Fibroblast of peridontal ligament (primary cell): ENCODE measurements around the gene IL1RAPL1.

Experiments used
- DNase-seq: peaks from one replicate; pipeline ENCODE4 v3.0.0-alpha.2; 2010; ENCODE audit errors: extremely low read depth

The IL1RAPL1 gene

DNA sequence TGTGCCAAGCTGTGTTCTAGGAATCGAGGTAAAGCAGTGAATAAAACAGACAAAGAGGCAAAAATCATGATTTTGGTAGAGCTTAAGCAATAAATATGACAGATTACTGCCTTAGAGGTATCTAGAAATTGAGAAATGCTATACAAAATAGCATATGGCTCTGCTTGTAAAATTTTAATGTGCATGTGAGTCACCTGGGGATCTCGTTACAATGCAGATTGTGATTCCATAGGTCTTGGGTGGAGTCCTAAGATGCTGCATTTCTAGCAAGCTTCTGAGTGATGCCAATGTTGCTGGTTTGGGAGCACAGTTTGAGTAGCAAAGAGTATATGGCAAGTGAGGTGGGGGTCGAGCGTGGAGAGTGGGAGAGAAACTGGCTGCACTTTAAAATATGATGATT, 930.9 kb downstream of the IL1RAPL1 start:
- no peak for DNase-seq

DNA sequence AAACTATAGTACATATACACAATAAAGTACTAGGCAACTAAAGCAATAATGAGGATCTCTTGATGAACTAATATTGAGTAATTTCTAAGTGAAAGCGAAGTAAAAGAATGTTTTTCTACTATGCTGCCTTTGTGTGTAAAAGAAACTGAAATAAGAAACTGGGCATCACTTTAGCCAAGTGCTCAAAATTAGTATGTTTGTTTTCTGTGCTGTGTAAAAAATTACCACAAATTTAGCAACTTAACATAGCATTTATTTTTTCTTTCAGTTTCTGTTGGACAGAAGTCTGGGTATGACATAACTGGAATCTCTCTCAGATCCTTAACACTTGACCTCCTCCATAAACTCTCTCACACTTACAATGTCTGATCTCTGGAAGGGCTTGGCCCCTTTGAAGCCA, 941.0 kb downstream of the IL1RAPL1 start:
- peak; percentile 9 for DNase-seq

DNA sequence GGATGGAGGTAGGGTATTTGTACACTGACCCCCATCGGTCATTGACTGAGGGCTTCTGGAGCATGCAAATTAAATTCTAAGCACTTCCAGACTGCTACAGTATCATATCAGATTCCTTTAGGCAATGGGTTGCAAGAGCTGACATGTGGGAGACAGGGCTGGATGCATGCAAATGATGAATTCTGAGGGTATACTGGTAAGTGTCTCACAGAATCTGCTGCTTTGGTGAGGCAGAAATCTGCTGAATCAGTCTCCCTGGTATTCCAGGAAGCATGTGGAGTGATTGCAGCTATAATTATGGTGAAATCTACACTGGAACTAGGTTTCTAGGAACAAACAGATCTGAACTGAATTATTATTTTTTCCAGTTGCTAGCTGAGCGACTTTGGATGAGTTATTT, 943.3 kb downstream of the IL1RAPL1 start:
- DNase-seq: peak; percentile 81

DNA sequence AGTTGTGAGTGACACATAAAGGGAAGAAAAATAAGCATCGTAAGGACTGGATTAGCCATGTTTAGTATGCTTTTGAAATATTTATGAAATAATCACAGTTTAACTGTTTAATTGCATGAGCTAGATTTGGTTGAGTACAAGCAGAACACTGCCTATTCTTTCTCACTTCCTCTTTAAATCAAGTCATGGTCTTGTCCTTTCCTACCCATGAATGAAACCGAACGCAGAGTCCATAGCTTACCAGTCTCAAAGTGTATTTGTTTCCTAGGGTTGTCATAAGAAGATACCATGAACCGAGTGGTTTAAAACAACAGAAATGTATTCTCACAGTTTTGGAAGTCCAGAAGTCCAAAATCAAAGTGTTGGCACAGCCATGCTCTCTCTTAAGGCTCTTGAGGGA, 944.1 kb downstream of the IL1RAPL1 start:
- no peak for DNase-seq

DNA sequence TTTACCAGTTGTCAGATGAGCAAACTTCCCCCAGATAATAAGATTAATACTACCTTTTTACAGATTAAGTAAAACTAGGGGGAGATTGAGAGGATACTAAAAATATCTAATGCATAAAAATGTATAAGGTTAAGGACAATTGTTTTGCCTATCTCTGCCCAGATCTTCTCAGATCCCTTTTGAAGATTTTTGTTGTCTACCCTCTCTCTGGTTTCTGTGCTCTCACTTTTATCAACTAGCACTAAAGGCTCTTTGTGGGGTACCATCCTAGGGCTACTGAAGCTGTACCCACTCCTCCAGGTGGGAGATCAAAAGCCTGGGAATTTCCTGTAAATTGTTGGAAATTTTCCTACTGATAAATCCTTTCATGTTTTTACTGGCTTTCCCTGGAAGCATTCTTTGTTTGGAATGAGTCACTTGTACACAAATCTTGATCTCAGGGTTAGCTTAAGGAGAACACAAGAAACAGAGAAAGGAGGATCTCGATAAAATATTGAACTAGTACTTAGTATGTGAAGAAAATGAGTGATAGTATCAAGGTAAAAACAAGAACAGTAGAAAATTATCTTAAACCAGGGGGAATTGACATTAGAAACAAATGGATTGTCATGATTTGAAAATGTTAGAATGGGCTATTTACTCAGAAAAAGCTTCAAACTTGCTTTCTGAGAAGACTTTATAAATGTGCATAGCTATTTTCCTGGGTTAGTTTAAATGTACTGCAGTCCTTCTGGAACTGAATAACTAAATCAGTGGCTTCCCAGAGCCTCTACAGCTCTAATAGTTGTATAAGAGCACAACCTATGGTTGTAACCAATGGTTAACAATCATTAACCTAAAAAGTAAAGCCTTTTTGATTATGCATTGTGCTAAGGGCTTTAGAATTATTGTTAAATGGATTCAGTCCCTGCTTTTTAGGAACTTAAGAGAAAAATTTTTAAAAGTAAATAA, 948.2 kb downstream of the IL1RAPL1 start:
- DNase-seq: no peak

DNA sequence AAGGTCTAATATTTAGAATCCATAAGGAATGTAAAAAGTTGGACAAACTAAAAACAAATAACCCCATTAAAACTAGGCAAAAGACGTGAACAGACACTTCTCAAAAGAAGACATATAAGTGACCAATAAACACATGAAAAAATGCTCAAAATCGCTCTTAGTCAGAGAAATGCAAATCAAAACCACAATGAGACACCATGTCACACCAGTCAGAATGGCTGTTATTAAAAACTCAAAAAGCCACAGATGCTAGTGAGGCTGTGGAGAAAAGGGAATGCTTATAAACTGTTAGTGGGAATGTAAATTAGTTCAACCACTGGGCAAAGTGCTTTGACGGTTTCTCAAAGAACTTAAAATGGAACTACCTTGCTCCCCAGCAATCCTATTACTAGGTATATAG, 953.8 kb downstream of the IL1RAPL1 start:
- no peak for DNase-seq

DNA sequence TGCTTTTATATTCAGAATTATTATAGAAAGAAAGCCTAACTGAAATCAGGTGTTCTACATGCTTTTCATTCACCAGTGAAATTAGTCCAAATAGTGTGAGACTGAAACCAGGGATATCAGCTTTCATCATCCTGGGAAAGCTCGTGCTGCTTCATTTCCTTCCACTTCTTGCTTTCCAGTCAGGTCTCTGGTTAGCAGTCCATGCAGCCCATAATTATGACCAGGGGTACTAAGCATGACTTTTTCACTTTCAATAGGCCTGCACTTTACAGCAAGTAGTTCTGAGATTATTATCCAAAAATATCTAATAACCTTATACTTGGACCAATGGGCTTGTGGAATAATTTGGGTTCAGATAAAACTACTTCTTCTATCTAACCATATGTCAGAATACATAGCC, 954.9 kb downstream of the IL1RAPL1 start:
- no peak for DNase-seq

DNA sequence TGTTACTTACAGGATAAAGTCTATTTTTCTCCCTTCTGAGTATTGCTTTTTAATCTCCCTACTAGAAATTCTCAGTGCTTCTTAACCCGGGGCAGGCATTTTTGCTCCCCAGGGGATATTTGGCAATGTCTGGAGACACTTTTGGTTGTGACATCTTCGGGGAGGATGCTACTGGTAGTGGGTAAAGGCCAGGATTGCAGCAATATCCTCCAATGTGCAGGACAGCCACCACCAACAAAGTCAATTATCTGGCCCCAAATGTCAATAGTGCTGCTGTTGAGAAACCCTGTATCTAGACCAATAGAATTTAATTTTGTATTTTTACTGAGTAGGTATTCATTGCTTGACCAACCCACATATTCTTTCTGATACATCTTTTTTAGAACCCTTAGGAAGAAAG, 958.6 kb downstream of the IL1RAPL1 start:
- no peak for DNase-seq

DNA sequence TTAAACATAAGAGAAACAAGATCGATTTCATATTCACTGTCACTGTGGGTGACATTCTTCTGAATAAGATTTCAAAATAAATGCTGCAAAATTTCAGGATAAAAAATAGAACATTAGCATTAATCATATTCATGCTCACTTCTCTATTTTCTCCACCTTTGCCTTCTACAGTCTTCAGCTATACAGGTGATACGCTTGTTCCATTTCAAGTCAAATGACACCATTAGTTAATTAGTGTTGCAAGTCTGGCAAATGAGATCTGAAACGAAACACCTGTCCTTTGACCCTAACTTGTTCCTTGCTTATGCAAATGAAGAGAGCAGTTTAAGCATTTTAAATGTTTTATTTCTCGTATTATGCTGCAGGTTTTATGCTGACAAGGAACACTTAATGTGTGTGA, 960.6 kb downstream of the IL1RAPL1 start:
- DNase-seq: no peak

DNA sequence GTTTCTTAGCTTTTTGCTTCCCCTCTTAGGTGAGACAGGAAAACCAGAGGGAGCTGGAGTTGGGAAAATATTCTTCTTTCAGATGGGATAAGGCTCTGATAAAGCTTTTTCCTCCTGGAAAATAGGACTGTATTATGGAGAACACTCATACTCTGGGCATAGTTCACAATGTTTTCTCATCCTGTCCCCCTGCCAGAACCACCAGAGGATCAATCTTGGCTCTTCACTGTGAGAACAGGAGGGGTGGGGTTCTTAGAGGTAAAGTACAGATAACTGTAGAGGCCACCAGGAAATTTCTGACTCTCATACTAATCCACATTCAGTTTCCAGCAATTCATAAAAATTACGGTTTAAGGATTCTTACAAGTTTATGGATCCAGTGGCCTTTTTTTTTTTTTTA, 966.3 kb downstream of the IL1RAPL1 start:
- no peak for DNase-seq

DNA sequence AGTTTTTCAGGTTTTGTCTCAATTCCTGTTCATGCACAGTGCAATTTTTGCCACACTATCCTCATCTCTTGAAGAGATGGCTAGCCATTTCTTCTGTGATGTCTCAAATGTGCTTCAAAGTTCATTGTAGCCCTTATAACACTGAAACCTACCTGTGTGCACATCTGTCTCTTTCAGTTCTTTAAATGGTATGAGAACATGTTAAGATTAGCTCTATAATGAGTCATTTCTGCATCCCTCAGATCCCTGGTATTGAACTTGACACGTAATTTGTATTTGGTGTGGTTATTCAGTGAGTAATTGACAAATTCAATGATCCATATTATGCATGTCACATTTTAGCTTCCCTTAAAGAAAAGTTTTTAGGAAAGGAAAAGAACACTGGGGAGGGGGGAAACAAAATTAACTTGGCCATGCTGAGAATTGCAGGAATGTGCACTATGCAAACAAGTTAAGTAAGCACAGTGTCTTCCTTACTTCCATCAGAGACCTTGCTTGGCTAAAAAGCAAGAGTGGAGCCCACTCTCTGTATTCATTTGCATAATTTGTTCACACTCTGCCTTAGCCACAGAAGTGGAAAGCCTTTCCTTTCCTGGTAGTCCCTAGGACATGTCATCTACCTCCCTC, 968.3 kb downstream of the IL1RAPL1 start:
- no peak for DNase-seq

DNA sequence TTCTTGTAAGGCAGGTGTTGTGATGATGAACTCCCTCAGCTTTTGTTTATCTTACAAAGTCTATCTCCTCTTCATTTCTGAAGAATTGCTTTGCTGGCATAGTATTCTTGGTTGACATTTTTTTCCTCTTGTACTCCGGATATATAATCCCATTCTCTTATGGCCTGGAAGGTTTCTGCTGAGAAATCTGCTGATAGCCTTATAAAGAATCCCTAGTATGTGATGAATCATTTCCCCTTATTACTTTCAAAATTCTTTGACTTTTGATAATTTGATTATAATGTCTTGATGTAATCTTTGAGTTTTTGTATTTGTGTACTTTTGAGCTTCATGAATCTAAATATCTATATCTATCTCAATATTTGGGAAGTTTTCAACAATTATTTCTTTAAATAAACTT, 972.8 kb downstream of the IL1RAPL1 start:
- no peak for DNase-seq

DNA sequence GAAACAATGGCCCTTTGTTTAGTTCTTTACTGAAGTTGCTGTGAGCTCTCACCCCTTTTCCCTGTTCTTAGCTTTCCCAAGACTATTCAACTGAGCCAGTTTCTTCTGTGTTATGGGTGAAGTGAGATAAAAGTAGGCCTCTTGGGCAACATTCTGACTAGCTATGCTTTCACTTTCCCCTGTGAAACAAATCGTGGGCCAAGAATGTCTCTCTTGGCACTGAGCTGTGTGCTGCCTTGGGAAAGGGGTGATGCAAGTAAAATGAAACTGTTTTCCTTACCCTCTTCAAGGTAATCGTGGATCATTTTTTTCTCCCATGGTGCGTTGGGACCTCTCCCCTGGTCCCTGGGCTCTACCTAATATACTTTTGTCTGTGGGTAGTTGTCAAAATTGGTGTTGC, 974.2 kb downstream of the IL1RAPL1 start:
- DNase-seq: peak; percentile 49

DNA sequence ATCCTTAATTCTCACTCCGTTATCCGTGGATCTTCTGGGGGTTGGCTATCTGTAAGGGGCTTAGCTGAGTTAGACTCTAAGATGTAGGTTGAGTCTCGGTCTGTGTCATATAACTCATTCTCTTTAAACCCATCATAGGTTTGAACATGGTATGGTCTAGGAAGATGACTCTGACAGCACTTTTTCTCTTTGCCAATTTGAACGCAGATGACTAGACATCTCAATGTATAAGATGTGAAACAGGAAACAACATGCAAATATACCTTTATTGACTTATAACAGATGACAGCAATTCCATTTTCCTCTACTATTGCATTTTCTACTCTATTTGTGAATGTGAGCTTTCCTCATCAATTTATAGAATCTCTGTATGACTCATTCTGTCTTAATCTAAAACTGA, 993.3 kb downstream of the IL1RAPL1 start:
- no peak for DNase-seq

DNA sequence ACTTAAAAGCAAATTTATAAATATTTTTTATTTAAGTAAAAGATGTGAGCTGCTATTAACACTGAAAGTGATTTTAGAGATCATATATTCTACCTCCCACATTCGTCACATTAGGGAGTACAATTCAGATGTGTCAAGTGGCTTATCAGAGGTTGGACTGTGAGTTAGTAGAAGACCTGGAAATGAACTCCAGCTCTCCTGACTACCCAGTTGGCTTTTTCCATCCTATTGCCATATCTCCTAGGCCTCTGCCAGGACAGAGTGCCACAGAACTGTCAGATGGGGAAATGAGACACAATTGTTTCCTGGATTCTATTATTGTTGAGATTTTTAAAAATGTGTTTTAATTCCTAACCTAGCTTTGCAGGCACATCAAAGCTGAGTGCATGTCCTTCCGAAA, 994.0 kb downstream of the IL1RAPL1 start:
- no peak for DNase-seq

DNA sequence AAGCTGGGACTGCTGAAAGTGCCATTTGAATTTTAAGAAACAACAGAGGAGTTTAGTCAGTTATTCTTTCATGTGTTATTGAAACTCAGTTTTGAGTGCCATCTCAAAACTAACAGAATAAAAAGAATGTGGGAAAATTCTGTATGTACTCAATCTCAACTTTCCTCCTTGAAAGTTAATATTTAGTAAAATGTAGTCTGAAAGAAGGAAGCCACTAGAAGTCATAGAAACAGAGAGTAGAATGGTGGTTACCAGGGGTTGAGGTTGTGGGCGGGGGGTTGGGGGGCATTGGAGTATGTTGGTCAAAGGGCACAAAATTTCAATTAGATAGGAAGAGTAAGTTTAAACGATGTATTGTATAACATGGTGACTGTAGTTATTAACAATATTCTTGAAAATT, 999.9 kb downstream of the IL1RAPL1 start:
- no peak for DNase-seq

DNA sequence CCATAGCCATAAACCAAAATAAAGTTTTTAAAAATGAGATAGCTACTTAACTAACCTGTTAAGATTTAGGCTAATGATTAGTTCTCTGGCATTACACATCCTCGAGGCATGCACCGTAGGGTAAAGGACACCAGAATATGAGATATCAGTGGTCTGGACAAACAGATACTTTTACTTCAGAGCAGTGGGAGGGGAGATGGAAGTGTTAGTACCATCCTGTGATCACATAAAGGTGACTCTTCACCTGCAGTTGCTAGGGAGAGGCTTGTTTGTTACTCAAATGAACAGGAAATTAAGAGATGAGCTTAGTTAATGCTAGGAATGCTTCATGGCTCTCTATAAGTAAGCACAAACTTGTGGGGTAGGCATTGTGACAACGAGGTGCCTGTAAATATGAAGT, 1003.7 kb downstream of the IL1RAPL1 start:
- DNase-seq: no peak

DNA sequence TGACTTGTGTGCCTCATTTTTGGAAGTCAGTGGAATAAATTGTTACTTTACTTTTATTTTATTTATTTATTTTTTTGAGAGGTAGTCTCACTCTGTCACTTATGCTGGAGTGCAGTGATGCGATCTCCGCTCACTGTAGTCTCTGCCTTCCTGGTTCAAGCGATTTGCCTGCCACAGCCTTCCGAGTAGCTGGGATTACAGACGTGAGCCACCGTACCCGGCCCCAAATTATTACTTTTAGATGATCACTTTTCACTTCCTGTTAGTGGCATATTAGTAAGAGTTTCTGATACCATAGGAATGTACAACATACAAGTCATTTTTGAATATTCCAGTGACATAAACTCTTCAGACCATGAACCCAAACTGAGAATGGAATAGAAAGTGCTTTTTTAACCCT, 1017.1 kb downstream of the IL1RAPL1 start:
- DNase-seq: no peak

DNA sequence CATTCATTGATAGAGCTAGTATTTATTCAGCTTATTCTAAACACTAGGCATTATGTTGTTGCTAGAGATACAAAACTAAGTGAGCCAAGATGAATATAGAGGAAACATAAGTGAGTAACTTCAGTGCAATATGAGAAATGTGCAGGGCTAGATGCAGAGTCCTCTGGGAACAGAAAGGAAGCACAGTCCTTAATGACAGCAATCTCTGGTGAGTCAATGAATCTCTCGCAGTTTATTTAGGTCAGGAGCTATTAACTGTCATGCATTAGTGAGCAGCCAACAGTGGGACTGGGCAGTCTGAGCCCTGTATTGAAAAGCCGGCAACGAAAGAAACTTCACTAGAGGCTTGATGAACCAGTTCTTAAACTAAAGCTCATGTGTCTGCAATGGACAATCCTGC, 1030.0 kb downstream of the IL1RAPL1 start:
- peak; percentile 35 for DNase-seq

DNA sequence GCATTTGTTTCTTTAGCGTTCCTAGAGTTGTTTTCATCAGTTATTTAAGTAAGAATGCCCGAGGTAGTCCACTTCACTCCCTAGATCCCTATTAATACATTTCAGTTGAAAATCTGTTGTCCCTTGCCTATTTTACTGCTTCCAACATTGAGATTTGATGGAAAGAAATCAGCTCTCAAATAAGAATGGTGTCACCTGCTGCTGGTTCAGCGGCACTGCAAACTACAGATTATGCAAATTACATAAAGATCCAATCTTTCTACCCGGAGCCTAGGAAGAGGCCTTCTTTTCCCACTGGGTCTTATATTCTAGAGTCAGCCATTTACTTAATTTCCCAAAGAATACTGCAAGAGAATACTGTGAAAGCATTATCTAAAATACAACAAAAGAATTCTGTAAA, 1030.5 kb downstream of the IL1RAPL1 start:
- DNase-seq: peak; percentile 34

DNA sequence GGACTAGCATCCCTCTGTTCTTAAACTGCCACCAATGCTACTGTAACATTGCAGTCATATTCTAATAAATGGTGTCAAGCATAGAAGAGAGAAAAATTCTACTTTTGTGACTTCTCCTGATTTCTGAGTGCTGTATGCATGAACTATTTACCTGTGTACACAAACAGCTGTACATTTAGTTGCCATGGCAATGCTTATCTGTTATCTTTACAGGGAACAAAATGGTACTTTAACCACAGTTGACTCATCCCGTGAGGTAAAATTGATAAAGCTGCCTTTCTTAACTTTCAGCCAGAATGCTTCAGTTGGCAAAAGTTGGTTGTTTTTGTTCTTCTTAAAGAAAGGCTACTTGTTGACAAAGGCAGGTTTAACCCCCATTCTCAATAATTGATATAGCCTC, 1040.6 kb downstream of the IL1RAPL1 start:
- no peak for DNase-seq

DNA sequence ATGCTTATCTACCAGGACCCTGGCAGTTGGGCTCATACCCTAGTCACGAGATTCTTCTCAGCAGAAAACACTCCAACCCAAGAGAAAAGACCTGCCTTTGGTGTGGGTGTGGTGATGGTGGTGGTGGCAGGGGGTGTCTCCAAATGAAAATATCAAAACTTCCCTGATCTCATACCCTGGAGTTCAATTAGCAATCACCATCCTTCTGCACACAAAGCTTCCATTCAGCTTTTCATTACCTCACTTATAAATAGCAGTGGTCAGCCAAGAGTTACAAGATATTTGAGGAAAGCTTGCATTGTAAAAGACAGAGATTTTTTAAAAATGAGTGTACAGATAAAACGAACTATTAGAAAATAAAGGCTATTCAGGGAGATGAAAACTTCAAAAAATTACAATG, 1047.3 kb downstream of the IL1RAPL1 start:
- DNase-seq: no peak

DNA sequence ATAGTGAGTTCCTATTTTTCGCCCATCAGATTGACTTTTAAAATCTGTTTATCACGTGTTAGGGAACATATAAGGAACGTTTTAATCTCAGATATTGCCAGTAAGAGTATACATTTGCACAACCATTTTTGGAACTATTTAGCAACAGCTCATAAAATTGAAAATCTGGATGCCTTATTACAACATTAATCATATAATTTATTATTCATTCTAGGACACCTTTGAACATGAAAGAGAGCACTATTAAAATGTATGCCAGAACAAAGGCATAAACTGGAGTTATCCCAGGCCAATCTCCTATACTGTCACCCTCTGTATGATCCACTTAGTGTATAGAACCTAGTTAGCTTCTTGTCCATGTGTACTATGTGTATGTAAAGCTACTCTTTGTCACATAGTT, 1049.1 kb downstream of the IL1RAPL1 start:
- DNase-seq: no peak
